ENCODE data around the gene ZNHIT6.

DNA sequence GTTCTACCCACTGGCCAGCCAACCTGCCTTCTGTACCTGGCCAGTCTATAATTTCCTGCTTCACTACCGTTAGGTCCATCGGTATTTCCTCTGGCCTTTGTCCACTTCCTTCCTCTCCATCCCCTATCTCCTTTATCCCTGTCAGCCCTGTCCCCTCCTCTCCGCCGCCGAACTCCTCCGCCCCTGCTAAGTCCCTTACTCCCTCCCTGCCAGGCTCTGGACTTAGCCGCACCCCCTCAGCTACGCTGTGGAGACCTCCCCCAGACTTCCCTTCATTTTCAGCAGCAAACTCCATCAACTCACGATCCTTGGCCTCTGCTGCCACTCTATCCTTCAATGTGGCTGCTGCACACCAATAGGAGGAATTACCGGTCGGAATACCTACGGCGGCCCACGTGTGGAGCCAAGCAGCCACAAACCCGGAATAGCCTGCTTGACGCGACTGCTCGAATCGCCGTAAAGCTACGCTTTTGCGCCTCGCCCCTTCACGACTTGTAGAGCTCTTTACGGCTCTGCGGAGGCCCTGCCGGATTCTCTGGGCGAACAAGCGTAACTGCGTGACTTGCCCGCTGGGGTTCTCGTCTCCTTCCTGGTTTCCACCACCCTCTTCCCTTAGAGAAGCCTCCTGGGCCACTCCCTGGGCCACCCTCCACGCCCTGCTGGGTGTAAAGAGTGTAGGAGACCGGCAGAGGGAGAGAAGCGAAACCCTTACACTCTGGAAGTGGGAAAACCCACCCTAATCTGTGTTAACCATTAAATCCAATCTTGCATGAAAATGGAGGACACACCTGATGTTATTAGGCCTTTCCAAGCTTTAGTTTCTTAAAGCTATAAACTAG lies at the start of gene ZNHIT6:
- TF ChIP-seq CTCF (IDR thresholded peaks at IDR 0.05) (peak in 1 of 3 experiments; percentile 18), POLR2A (IDR thresholded peaks at IDR 0.05) (peak in 1 of 2 donors; percentile 4)

Measured in vagina (tissue), 2 donors.